ENCODE measurements around the gene DYNLT2. TPM values are rescaled to one million over a fixed set of nuclear protein-coding genes. Genes with fewer than 3 reads are reported as not detected.
"Not testable (repeated sequence)": the region's sequence is repeated elsewhere in the genome, so short reads cannot be mapped to it uniquely, and the experiment has no call there.

Gene DYNLT2
- total and polyA plus RNA-seq, 3 donors from 2014 or later, result 15.4 to 59.4 (median 20.4) TPM

DNA sequence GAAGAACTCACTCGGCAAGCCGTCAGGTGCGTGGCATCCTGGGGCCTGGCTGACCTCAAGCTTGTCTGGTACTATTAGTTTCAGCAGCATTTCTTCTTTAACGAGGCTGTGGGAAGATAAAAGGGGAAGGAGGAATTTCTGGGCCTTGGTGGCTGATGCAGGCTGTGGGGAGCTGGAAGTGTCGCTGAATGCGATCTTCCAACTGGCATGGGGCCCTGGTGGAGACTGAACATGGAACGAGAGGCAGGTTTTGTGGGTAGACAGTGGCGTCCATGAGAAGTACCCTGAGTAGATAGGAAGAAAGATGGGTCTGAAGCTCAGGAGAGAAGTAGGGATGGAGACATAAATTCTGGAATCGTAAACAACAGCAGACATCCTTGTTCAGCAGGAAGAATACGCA lies 23.9 kb upstream of the DYNLT2 start:
- no peaks in the 10 kb centered on the region for H3K4me1 ChIP-seq
- TF ChIP-seq POLR2A (IDR thresholded peaks at IDR 0.05), result no peak
- TF ChIP-seq CTCF (IDR thresholded peaks at IDR 0.05), result no peak
- DNase-seq, result no peak
- intact Hi-C loops (cut with DNase I; ENCODE audit: low total_unique reads), result no loop called here
- no peak overlapping the region for H3K4me3 ChIP-seq
- no peak overlapping the region for H3K27ac ChIP-seq
- no peaks in the 10 kb centered on the region for H3K27me3 ChIP-seq
- no peaks in the 10 kb centered on the region for H3K9me3 ChIP-seq
- 89 to 91% methylated on average over 10 of the region's 10 CpGs for WGBS, 2 donors
- H3K36me3 ChIP-seq (ENCODE audit: low read depth, missing control alignments), result no peaks in the 10 kb centered on the region

DNA sequence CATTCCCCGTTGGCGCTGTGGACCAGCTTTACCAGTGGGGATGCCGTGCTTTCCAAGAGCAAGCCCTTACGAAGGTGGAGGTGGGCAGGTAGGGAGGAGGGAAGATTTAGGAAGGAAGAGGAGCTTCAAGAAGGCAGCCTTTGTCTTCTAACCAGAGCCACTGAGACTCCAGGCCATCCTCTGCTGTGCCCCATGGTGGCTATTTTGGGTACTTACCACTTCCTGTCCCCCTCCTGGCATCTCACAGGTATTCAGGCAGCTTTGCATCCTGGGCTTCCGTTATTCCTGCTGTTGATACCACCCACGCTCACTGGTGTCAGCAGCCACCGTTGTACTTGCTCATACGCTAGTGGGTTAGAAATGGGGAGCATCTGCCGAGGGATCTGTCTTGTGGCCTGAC lies 23.0 kb upstream of the DYNLT2 start:
- Histone ChIP-seq H3K36me3 (ENCODE audit: low read depth, missing control alignments) (no peaks in the 10 kb centered on the region), H3K4me3 (no peak overlapping the region), H3K4me1 (no peaks in the 10 kb centered on the region), H3K27me3 (no peaks in the 10 kb centered on the region), H3K9me3 (no peaks in the 10 kb centered on the region), H3K27ac (no peak overlapping the region)
- TF ChIP-seq POLR2A (IDR thresholded peaks at IDR 0.05) (no peak), CTCF (IDR thresholded peaks at IDR 0.05) (no peak)
- intact Hi-C loops (cut with DNase I; ENCODE audit: low total_unique reads), result no loop called here
- 93 to 95% methylated on average over 9 of the region's 9 CpGs for WGBS, 2 donors
- no peak for DNase-seq

DNA sequence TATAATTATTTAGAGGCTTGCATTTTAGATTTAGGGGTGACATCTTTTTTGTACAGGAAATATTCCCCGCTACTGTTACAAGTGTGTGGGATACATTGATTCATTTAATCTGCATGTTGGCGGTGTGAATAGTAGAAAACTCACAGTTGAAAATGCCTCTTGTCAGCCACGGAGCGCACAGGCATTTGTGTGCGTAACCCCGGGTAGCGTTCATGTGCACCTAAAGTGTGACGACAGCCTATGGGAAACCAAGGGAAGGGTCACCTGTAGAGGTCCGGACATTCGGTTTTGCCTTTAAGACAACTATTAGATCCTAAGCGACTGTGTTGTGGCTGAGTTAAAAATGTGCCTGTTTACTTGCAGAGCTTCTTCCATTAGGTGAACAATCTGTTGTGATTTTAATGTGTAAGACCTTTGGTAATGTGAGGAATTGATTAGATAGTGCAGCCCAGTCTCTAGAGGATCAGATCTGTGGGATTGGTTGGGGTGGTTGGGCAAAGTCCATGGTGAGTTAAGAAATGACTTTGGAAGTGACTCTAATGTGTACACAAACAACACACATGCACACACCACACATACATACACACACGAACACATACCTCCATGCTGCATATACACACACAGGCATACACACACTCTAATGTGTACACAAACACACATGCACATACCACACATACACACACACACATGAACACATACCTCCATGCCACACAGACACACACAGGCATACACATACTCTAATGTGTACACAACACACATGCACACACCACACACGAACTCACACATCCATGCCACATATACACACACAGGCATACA lies 15.8 kb upstream of the DYNLT2 start:
- intact Hi-C loops (cut with DNase I; ENCODE audit: low total_unique reads), result no loop called here
- DNase-seq, result no peak
- 91 to 95% methylated on average over 13 of the region's 13 CpGs for WGBS, 2 donors
- Histone ChIP-seq H3K4me3 (no peak overlapping the region), H3K27me3 (no peaks in the 10 kb centered on the region), H3K36me3 (ENCODE audit: low read depth, missing control alignments) (no peaks in the 10 kb centered on the region), H3K4me1 (no peaks in the 10 kb centered on the region), H3K27ac (no peak overlapping the region), H3K9me3 (no peaks in the 10 kb centered on the region)
- TF ChIP-seq POLR2A (IDR thresholded peaks at IDR 0.05) (no peak), CTCF (IDR thresholded peaks at IDR 0.05) (no peak)

DNA sequence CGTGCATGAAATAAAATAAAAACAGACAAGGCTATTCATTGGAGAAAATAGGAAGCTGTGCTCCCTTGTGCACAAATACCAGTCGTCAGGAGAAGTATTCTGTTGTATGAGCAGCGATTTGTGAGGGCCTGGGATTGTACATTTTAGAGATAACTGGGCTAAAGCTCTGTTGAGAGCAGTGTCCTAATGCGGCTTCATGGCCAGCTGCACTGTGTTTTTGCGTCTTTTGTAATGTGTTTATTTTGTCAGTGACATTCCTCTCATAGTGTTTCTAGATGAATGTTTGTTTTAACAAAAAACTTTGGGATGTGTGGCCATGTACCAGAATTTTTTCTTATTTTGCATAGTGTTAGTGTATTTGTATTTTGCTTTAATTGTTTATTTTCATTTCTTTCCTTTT lies 14.9 kb upstream of the DYNLT2 start:
- no peaks in the 10 kb centered on the region for H3K27me3 ChIP-seq
- no peaks in the 10 kb centered on the region for H3K4me1 ChIP-seq
- H3K36me3 ChIP-seq (ENCODE audit: low read depth, missing control alignments), result no peaks in the 10 kb centered on the region
- intact Hi-C loops (cut with DNase I; ENCODE audit: low total_unique reads), result no loop called here
- no peak for TF ChIP-seq CTCF (IDR thresholded peaks at IDR 0.05)
- TF ChIP-seq POLR2A (IDR thresholded peaks at IDR 0.05), result no peak
- no peak for DNase-seq
- 75 to 93% methylated on average over 5 of the region's 5 CpGs for WGBS, 2 donors
- H3K27ac ChIP-seq, result no peak overlapping the region
- no peaks in the 10 kb centered on the region for H3K9me3 ChIP-seq
- H3K4me3 ChIP-seq, result no peak overlapping the region

DNA sequence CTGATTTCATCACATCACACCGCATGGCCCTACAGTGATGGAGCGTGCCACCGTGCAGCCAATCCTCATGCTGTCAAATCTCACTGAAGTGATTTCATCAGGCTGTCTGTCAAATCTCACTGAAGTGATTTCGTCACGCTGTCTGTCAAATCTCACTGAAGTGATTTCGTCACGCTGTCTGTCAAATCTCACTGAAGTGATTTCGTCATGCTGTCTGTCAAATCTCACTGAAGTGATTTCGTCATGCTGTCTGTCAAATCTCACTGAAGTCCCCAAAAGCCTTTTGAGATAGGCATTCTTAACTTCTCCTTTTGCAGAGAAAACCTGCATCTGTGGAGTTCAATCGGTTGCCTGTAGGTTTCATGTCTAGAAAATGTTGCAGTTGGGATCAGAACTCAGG lies 14.4 kb upstream of the DYNLT2 start:
- H3K27ac ChIP-seq; H3K36me3 ChIP-seq (ENCODE audit: low read depth, missing control alignments); DNase-seq; H3K4me1 ChIP-seq; intact Hi-C loops (cut with DNase I; ENCODE audit: low total_unique reads); H3K9me3 ChIP-seq; H3K27me3 ChIP-seq; H3K4me3 ChIP-seq: not testable (repeated sequence)
- WGBS, 2 donors, result 92 to 93% methylated on average over 9 to 10 of the region's 10 CpGs

All from testis (tissue), 3 donors.